ENCODE data around the gene CBX7. TPM values are rescaled to one million over a fixed set of nuclear protein-coding genes. Genes with fewer than 3 reads are reported as not detected.

The CBX7 gene
- total and polyA plus RNA-seq, 2 donors, result 4.2 to 34.5 TPM

DNA sequence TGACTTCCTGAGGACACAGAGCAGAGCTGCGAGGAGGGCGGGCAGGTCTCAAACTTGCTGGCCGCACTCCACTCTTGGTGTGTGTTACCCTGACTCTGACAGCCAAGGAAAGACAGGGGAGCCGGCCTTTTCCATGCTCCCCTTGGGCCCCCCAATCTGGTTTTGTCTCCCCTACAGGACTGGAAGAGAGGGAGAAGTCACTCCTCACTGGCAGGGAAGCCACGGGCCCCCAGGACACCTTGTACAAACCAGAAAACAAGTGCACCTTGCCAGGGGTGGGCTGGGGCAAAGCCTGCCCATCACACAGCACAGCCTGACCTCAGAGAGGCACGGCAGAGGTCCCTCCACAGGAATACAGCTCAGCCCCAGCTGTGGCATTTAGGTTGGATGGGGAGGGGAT lies 20.2 kb downstream of the CBX7 start:
- Histone ChIP-seq H3K4me1 (ENCODE audit: control insufficient read depth in 2 of 2, insufficient read depth in 2 of 2, low read length in 2 of 2) (no peaks in the 10 kb centered on the region), H3K27me3 (ENCODE audit: control insufficient read depth in 2 of 2, insufficient read depth in 1 of 2, low read length in 1 of 2) (no peaks in the 10 kb centered on the region), H3K27ac (ENCODE audit: low read depth in 1 of 2, low read length in 1 of 2) (no peak overlapping the region), H3K36me3 (ENCODE audit: control insufficient read depth in 2 of 2, insufficient read depth in 2 of 2, low read length in 1 of 2) (peaks cover 0 to 25% of the 10 kb centered on the region in 2 donors), H3K4me3 (ENCODE audit: low read length in 2 of 2) (no peak overlapping the region), H3K9me3 (ENCODE audit: control insufficient read depth in 2 of 2, insufficient read depth in 1 of 2, low read length in 1 of 2) (peaks cover 2 to 3% of the 10 kb centered on the region in 2 donors)
- WGBS, result 92% methylated on average over 6 of the region's 6 CpGs
- no peak for DNase-seq (ENCODE audit: low read depth in 6 of 9, low spot score in 9 of 9)

DNA sequence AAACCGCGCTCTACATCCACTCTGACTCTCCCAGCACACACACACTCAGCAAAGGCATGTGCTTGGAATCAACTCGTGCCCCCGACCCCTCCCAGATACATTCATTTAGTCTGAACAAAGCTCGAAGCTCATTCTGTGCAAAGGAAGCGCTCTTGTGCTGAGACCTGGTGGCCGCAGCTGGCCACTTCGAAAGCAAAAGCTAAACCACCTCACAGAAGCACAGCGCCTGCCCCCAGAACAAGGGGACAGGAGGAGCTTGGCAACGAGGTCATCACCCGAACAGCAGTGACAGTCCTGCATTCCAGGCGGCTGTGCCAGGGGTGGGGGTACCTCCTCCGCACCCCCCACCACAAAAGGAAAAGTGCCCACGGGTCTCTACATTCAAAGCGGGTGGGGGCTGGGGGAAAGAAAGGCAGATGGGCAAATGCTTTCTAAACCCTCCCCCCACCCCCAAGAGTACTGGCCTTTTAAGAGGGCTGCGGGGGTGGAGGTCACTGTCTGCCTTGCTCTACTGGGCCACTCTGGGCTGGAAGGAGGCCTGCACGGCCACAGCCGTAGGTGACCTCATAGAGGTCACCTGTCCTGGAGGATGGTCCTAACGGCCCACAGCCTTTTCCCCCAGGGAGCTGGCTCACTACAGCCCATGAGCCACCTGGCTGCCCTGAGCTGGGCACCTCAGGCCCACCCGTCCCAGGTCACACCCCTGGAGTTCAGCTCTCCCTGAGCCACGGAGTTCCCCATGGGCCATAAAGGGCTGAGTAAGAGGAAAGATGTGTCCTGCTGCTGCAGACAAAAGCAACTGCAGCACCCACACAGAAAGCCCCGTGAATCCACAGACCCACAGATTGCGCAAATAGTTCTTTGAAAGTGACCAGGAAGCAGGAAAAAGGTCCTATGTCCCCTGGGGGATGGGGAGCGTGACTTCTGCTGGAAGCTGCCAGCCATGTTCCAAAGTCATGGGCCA lies 21.3 kb downstream of the CBX7 start:
- H3K36me3 ChIP-seq (ENCODE audit: control insufficient read depth in 2 of 2, insufficient read depth in 2 of 2, low read length in 1 of 2), result peaks cover 0 to 22% of the 10 kb centered on the region in 2 donors
- peaks cover 2 to 3% of the 10 kb centered on the region in 2 donors for H3K9me3 ChIP-seq (ENCODE audit: control insufficient read depth in 2 of 2, insufficient read depth in 1 of 2, low read length in 1 of 2)
- DNase-seq (ENCODE audit: low read depth in 6 of 9, low spot score in 9 of 9), result no peak
- no peaks in the 10 kb centered on the region for H3K4me1 ChIP-seq (ENCODE audit: control insufficient read depth in 2 of 2, insufficient read depth in 2 of 2, low read length in 2 of 2)
- no peaks in the 10 kb centered on the region for H3K27me3 ChIP-seq (ENCODE audit: control insufficient read depth in 2 of 2, insufficient read depth in 1 of 2, low read length in 1 of 2)
- no peak overlapping the region for H3K27ac ChIP-seq (ENCODE audit: low read depth in 1 of 2, low read length in 1 of 2)
- WGBS, result 84% methylated on average over 24 of the region's 24 CpGs
- H3K4me3 ChIP-seq (ENCODE audit: low read length in 2 of 2), result no peak overlapping the region

DNA sequence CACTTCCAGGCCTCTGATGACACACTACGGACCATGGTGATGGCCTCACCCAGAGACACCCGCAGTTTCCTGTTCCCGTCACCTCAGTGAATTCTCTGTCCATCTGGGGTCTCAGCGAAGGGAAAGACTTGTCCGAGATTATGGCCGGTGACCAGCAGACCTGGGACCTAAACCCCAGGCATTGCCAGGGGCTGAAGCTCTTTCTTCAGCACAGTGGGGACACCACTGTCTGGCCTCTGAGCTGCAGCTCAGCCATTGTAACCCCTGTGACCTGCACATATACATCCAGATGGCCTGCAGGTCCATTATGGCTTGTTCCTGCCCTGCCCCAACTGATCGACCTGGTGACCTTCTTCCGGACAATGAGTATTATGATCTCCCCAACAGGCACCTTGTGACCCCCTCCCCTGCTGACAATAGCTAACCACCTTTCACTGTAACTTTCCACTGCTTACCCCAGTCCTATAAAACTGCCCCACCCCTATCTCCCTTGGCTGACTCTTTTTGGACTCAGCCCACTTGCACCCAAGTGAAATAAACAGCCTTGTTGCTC lies 22.3 kb downstream of the CBX7 start:
- WGBS, result 96% methylated on average over 8 of the region's 8 CpGs
- H3K9me3 ChIP-seq (ENCODE audit: control insufficient read depth in 2 of 2, insufficient read depth in 1 of 2, low read length in 1 of 2), result peaks cover 0 to 3% of the 10 kb centered on the region in 2 donors
- no peaks in the 10 kb centered on the region for H3K27me3 ChIP-seq (ENCODE audit: control insufficient read depth in 2 of 2, insufficient read depth in 1 of 2, low read length in 1 of 2)
- H3K4me1 ChIP-seq (ENCODE audit: control insufficient read depth in 2 of 2, insufficient read depth in 2 of 2, low read length in 2 of 2), result no peaks in the 10 kb centered on the region
- peaks cover 0 to 19% of the 10 kb centered on the region in 2 donors for H3K36me3 ChIP-seq (ENCODE audit: control insufficient read depth in 2 of 2, insufficient read depth in 2 of 2, low read length in 1 of 2)
- DNase-seq (ENCODE audit: low read depth in 6 of 9, low spot score in 9 of 9), result no peak
- no peak overlapping the region for H3K4me3 ChIP-seq (ENCODE audit: low read length in 2 of 2)
- H3K27ac ChIP-seq (ENCODE audit: low read depth in 1 of 2, low read length in 1 of 2), result no peak overlapping the region

DNA sequence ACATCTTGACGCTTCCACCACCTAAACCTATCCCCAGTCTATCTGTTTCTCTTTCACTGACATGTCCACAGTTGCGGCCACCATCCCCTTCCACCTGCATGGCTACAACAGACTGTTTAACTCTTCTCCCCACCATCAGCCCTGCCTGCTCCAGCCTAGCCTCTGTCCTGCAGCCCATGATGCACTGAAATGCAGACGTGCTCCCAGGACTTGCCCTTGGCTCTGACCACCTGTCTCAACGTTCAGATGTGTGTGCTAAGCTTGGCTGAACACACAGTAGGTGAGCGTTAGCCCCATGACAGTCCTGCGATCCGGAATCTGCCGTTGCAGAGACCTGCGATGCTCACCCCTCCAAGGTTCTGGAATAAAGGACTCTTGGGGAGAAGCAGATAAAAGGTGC lies 22.7 kb downstream of the CBX7 start:
- Histone ChIP-seq H3K9me3 (ENCODE audit: control insufficient read depth in 2 of 2, insufficient read depth in 1 of 2, low read length in 1 of 2) (peaks cover 0 to 3% of the 10 kb centered on the region in 2 donors), H3K4me3 (ENCODE audit: low read length in 2 of 2) (no peak overlapping the region), H3K27ac (ENCODE audit: low read depth in 1 of 2, low read length in 1 of 2) (no peak overlapping the region), H3K36me3 (ENCODE audit: control insufficient read depth in 2 of 2, insufficient read depth in 2 of 2, low read length in 1 of 2) (peaks cover 0 to 16% of the 10 kb centered on the region in 2 donors), H3K4me1 (ENCODE audit: control insufficient read depth in 2 of 2, insufficient read depth in 2 of 2, low read length in 2 of 2) (no peaks in the 10 kb centered on the region), H3K27me3 (ENCODE audit: control insufficient read depth in 2 of 2, insufficient read depth in 1 of 2, low read length in 1 of 2) (no peaks in the 10 kb centered on the region)
- 96% methylated on average over 9 of the region's 9 CpGs for WGBS
- no peak for DNase-seq (ENCODE audit: low read depth in 6 of 9, low spot score in 9 of 9)

DNA sequence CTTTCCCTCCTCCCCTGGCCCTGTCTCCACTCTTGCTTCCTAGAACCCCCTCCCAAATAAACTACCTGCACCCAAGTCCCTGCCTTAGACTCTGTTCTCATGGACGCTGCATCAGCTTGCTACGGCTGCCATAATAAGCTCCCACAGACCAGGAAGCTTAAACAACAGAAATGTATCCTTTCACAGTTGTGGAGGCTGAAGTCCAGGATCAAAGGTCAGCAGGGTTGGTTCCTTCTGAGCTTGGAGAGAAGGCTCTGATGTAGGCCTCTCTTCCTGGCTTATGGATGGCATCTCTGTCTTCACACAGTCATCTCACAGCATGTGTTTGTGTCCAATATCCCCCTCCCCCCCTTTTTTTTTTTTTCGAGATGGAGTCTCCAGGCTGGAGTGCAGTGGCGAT lies 23.4 kb downstream of the CBX7 start:
- no peaks in the 10 kb centered on the region for H3K27me3 ChIP-seq (ENCODE audit: control insufficient read depth in 2 of 2, insufficient read depth in 1 of 2, low read length in 1 of 2)
- H3K9me3 ChIP-seq (ENCODE audit: control insufficient read depth in 2 of 2, insufficient read depth in 1 of 2, low read length in 1 of 2), result peaks cover 0 to 3% of the 10 kb centered on the region in 2 donors
- no peaks in the 10 kb centered on the region for H3K4me1 ChIP-seq (ENCODE audit: control insufficient read depth in 2 of 2, insufficient read depth in 2 of 2, low read length in 2 of 2)
- H3K27ac ChIP-seq (ENCODE audit: low read depth in 1 of 2, low read length in 1 of 2), result no peak overlapping the region
- no peak overlapping the region for H3K4me3 ChIP-seq (ENCODE audit: low read length in 2 of 2)
- 99% methylated on average over 4 of the region's 4 CpGs for WGBS
- peaks cover 0 to 12% of the 10 kb centered on the region in 2 donors for H3K36me3 ChIP-seq (ENCODE audit: control insufficient read depth in 2 of 2, insufficient read depth in 2 of 2, low read length in 1 of 2)
- no peak for DNase-seq (ENCODE audit: low read depth in 6 of 9, low spot score in 9 of 9)

DNA sequence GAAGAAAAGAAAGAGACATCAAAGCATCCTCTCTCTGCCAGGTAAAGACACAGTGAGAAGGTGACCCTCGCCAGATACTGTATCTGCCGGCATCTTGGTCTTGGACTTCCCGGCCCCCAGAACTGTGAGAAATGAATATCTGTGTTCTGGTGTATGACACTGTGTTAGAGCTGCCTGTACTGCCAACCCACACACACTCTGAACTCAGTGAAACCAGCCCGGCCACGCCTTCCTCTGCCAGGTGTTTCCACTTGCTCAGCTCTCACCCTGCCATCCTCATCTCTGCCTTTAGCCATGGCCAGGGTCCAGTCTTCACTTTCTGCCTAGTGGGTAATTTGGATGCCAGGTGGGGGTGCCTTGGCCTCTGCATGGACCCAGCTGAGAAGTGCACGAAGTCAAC lies 24.0 kb downstream of the CBX7 start:
- Histone ChIP-seq H3K27me3 (ENCODE audit: control insufficient read depth in 2 of 2, insufficient read depth in 1 of 2, low read length in 1 of 2) (peaks cover 0 to 4% of the 10 kb centered on the region in 2 donors), H3K9me3 (ENCODE audit: control insufficient read depth in 2 of 2, insufficient read depth in 1 of 2, low read length in 1 of 2) (peaks cover 0 to 3% of the 10 kb centered on the region in 2 donors), H3K4me3 (ENCODE audit: low read length in 2 of 2) (no peak overlapping the region), H3K36me3 (ENCODE audit: control insufficient read depth in 2 of 2, insufficient read depth in 2 of 2, low read length in 1 of 2) (peaks cover 0 to 7% of the 10 kb centered on the region in 2 donors), H3K4me1 (ENCODE audit: control insufficient read depth in 2 of 2, insufficient read depth in 2 of 2, low read length in 2 of 2) (peaks cover 0 to 2% of the 10 kb centered on the region in 2 donors), H3K27ac (ENCODE audit: low read depth in 1 of 2, low read length in 1 of 2) (peak overlapping the region in 1 of 2 donors; percentile 8)
- no peak for DNase-seq (ENCODE audit: low read depth in 6 of 9, low spot score in 9 of 9)
- 93% methylated on average over 6 of the region's 6 CpGs for WGBS

DNA sequence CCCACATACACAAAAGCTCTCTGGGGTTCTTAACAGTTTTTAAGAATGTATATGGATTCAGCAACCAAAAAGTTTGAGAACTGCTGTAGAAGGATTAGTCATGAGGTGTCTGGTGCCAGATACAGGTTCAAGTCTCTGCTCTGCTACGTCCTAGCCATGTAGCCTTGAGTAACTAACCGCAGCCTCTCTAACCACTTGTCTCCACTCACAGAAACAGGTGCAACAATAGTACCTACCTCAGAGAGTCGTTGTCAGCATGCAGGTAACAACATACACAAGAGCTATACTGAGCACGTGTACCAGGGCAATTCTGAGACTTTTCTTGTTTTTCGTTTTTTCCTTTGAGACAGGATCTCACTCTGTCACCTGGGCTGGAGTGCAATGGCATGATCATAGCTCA lies 26.9 kb downstream of the CBX7 start:
- Histone ChIP-seq H3K27me3 (ENCODE audit: control insufficient read depth in 2 of 2, insufficient read depth in 1 of 2, low read length in 1 of 2) (peaks cover 0 to 4% of the 10 kb centered on the region in 2 donors), H3K27ac (ENCODE audit: low read depth in 1 of 2, low read length in 1 of 2) (no peak overlapping the region), H3K4me3 (ENCODE audit: low read length in 2 of 2) (no peak overlapping the region), H3K9me3 (ENCODE audit: control insufficient read depth in 2 of 2, insufficient read depth in 1 of 2, low read length in 1 of 2) (peaks cover 0 to 3% of the 10 kb centered on the region in 2 donors), H3K36me3 (ENCODE audit: control insufficient read depth in 2 of 2, insufficient read depth in 2 of 2, low read length in 1 of 2) (no peaks in the 10 kb centered on the region), H3K4me1 (ENCODE audit: control insufficient read depth in 2 of 2, insufficient read depth in 2 of 2, low read length in 2 of 2) (peaks cover 0 to 2% of the 10 kb centered on the region in 2 donors)
- no peak for DNase-seq (ENCODE audit: low read depth in 6 of 9, low spot score in 9 of 9)
- 96% methylated on average over 5 of the region's 5 CpGs for WGBS

DNA sequence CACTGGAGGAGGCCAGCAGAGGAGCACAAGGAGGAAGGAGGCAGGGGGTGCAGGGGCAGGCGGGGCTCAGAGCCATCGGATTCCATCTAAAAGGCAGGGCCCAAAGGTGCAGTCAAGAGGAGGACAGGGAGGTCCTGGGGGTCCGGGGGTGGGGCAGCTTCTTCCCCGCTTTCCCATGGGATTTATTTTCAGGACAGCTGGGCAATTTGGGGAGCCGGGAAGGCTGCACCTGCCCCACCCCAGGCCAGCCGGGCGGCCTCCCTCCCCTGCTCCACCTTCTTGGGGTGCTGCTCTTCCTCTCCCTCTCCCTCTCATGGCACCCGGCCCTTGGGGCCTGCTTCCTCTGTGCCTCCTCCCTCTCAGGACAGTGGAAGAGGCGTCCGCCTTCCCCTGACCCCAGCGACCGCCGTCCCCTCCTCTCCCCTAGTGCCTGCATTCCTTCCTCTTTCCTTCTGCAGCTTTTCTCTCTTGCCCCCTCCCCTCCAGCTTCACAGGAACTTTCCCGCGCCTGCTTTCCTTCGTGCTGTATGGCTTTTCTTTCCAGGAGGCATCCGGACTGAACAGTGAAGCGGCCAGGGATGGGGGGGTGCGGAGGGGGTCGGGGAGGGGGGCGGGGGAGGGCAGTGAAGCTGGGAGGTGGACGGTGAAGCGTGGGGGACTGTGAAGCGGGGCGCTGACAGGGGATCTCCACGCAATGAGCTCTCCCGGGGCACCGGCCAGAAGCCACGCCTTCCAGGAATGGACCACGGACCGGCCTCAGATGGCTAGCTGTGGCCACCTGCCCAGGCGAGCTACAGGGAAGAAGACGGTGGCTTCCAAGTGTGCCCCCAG lies 28.5 kb downstream of the CBX7 start:
- H3K9me3 ChIP-seq (ENCODE audit: control insufficient read depth in 2 of 2, insufficient read depth in 1 of 2, low read length in 1 of 2), result peaks cover 0 to 3% of the 10 kb centered on the region in 2 donors
- peaks cover 0 to 4% of the 10 kb centered on the region in 2 donors for H3K27me3 ChIP-seq (ENCODE audit: control insufficient read depth in 2 of 2, insufficient read depth in 1 of 2, low read length in 1 of 2)
- peaks cover 0 to 2% of the 10 kb centered on the region in 2 donors for H3K4me1 ChIP-seq (ENCODE audit: control insufficient read depth in 2 of 2, insufficient read depth in 2 of 2, low read length in 2 of 2)
- no peak for DNase-seq (ENCODE audit: low read depth in 6 of 9, low spot score in 9 of 9)
- peak overlapping the region in 1 of 2 donors; percentile 73 for H3K27ac ChIP-seq (ENCODE audit: low read depth in 1 of 2, low read length in 1 of 2)
- WGBS, result 53% methylated on average over 33 of the region's 33 CpGs
- no peaks in the 10 kb centered on the region for H3K36me3 ChIP-seq (ENCODE audit: control insufficient read depth in 2 of 2, insufficient read depth in 2 of 2, low read length in 1 of 2)
- no peak overlapping the region for H3K4me3 ChIP-seq (ENCODE audit: low read length in 2 of 2)
